Keratinocyte (primary cell): Measurements from ENCODE around the gene ELF1.

ENCODE experiments used
- CTCF ChIP-seq, 3 experiments: IDR thresholded peaks in 1 of 3; conservative IDR thresholded peaks in 1 of 3; optimal IDR thresholded peaks in 1 of 3; 2 replicates in 2 of 3; 3 replicates in 1 of 3; pipeline versions ENCODE3 to v1.5.1; 2011; ENCODE audit warnings: low read length in 3 of 3, mild to moderate bottlenecking in 3 of 3, moderate library complexity in 2 of 3, control low read depth in 1 of 3, inconsistent platforms in 1 of 3; ENCODE audit not compliant: insufficient read depth in 2 of 3; ENCODE audit errors: extremely low read depth in 1 of 3
- EZH2 ChIP-seq: IDR thresholded peaks from one replicate; pipeline ENCODE4 v1.6.1; 2012; ENCODE audit warnings: inconsistent platforms, mild to moderate bottlenecking, low read length, moderate library complexity

GRCh38 chr13:40927929-40928328, 91.2 kb downstream of the ELF1 start:
- no peak for TF ChIP-seq CTCF (optimal IDR thresholded peaks at IDR 0.05 in 1 of 3, IDR thresholded peaks at IDR 0.05 in 1 of 3, conservative IDR thresholded peaks at IDR 0.05 in 1 of 3; ENCODE audit: extremely low read depth in 1 of 3, insufficient read depth in 2 of 3, low read length in 3 of 3)
- TF ChIP-seq EZH2, result no peak
